Measurements from ENCODE around the gene NBAS.

NBAS gene

GRCh38 chr2:15134957-15135356 lies 426.2 kb downstream of the NBAS start:
- H2BK120ac ChIP-seq (ENCODE audit: low read depth, low read length) = no peak overlapping the region
- WGBS (ENCODE audit: extremely low coverage, insufficient coverage, low lambda C conversion rate) = no CpG with 5 or more reads among the region's 3 CpGs
- H3K27me3 ChIP-seq (ENCODE audit: insufficient read depth, low read length, poor library complexity) = no peaks in the 10 kb centered on the region
- H2AK5ac ChIP-seq (ENCODE audit: low read length) = no peak overlapping the region
- no peak overlapping the region for H3K4me3 ChIP-seq (ENCODE audit: low read length)
- DNase-seq = no peak
- no peak overlapping the region for H3K27ac ChIP-seq (ENCODE audit: low read depth, low read length)
- H3K79me2 ChIP-seq (ENCODE audit: control insufficient read depth, insufficient read depth, low read length) = no peaks in the 10 kb centered on the region
- H3K4me2 ChIP-seq (ENCODE audit: low read length) = no peak overlapping the region
- H3K18ac ChIP-seq (ENCODE audit: low read length) = no peak overlapping the region
- no peak overlapping the region for H3K9ac ChIP-seq (ENCODE audit: low read length)
- no peak overlapping the region for H4K5ac ChIP-seq (ENCODE audit: low read length)
- H3K23ac ChIP-seq (ENCODE audit: low read length) = no peak overlapping the region
- H2BK15ac ChIP-seq (replicated peaks; ENCODE audit: low read depth) = no peak overlapping the region
- H4K8ac ChIP-seq (ENCODE audit: low read depth, low read length) = no peak overlapping the region
- H2BK5ac ChIP-seq (ENCODE audit: low read length) = no peak overlapping the region
- no peaks in the 10 kb centered on the region for H3K4me1 ChIP-seq (ENCODE audit: control insufficient read depth, low read depth, low read length)
- H3K56ac ChIP-seq (ENCODE audit: low read length) = no peak overlapping the region
- no peaks in the 10 kb centered on the region for H3K79me1 ChIP-seq (ENCODE audit: low read length)
- H3K4ac ChIP-seq (ENCODE audit: low read depth, low read length) = no peak overlapping the region
- no peaks in the 10 kb centered on the region for H3K36me3 ChIP-seq (ENCODE audit: control insufficient read depth, insufficient read depth, low read length)

- Histone ChIP-seq H3K9ac (ENCODE audit: low read length) (no peak overlapping the region), H3K79me2 (ENCODE audit: control insufficient read depth, insufficient read depth, low read length) (no peaks in the 10 kb centered on the region), H2AK5ac (ENCODE audit: low read length) (no peak overlapping the region)
These were observed 427.7 kb downstream of the NBAS start for GRCh38 chr2:15133461-15133860.

GRCh38 chr2:15128846-15129245 lies 432.3 kb downstream of the NBAS start:
- Histone ChIP-seq H3K27ac (ENCODE audit: low read depth, low read length) (no peak overlapping the region), H4K8ac (ENCODE audit: low read depth, low read length) (no peak overlapping the region), H3K9ac (ENCODE audit: low read length) (no peak overlapping the region), H3K4me2 (ENCODE audit: low read length) (no peak overlapping the region), H3K23ac (ENCODE audit: low read length) (no peak overlapping the region), H3K36me3 (ENCODE audit: control insufficient read depth, insufficient read depth, low read length) (no peaks in the 10 kb centered on the region), H4K5ac (ENCODE audit: low read length) (no peak overlapping the region), H3K79me2 (ENCODE audit: control insufficient read depth, insufficient read depth, low read length) (no peaks in the 10 kb centered on the region), H3K56ac (ENCODE audit: low read length) (no peak overlapping the region), H3K4me3 (ENCODE audit: low read length) (no peak overlapping the region), H2BK5ac (ENCODE audit: low read length) (no peak overlapping the region), H3K79me1 (ENCODE audit: low read length) (no peaks in the 10 kb centered on the region), H2AK5ac (ENCODE audit: low read length) (no peak overlapping the region), H2BK15ac (replicated peaks; ENCODE audit: low read depth) (no peak overlapping the region), H3K4me1 (ENCODE audit: control insufficient read depth, low read depth, low read length) (no peaks in the 10 kb centered on the region), H3K18ac (ENCODE audit: low read length) (no peak overlapping the region), H3K27me3 (ENCODE audit: insufficient read depth, low read length, poor library complexity) (no peaks in the 10 kb centered on the region), H3K4ac (ENCODE audit: low read depth, low read length) (no peak overlapping the region), H2BK120ac (ENCODE audit: low read depth, low read length) (no peak overlapping the region)
- no peak for DNase-seq
- no CpG with 5 or more reads among the region's 10 CpGs for WGBS (ENCODE audit: extremely low coverage, insufficient coverage, low lambda C conversion rate)

More at GRCh38 chr2:15133461-15133860, 427.7 kb downstream of the NBAS start:
- H3K23ac ChIP-seq (ENCODE audit: low read length) = no peak overlapping the region
- no peak overlapping the region for H4K5ac ChIP-seq (ENCODE audit: low read length)
- no peak overlapping the region for H3K4me3 ChIP-seq (ENCODE audit: low read length)
- no peak overlapping the region for H2BK15ac ChIP-seq (replicated peaks; ENCODE audit: low read depth)
- H2BK5ac ChIP-seq (ENCODE audit: low read length) = no peak overlapping the region
- H3K79me1 ChIP-seq (ENCODE audit: low read length) = no peaks in the 10 kb centered on the region
- H3K4me1 ChIP-seq (ENCODE audit: control insufficient read depth, low read depth, low read length) = no peaks in the 10 kb centered on the region
- H3K4ac ChIP-seq (ENCODE audit: low read depth, low read length) = no peak overlapping the region
- H3K27ac ChIP-seq (ENCODE audit: low read depth, low read length) = no peak overlapping the region
- H3K18ac ChIP-seq (ENCODE audit: low read length) = no peak overlapping the region
- no peak overlapping the region for H2BK120ac ChIP-seq (ENCODE audit: low read depth, low read length)
- H3K27me3 ChIP-seq (ENCODE audit: insufficient read depth, low read length, poor library complexity) = no peaks in the 10 kb centered on the region
- no peak overlapping the region for H3K4me2 ChIP-seq (ENCODE audit: low read length)
- H4K8ac ChIP-seq (ENCODE audit: low read depth, low read length) = no peak overlapping the region
- no peak for DNase-seq
- H3K56ac ChIP-seq (ENCODE audit: low read length) = no peak overlapping the region
- H3K36me3 ChIP-seq (ENCODE audit: control insufficient read depth, insufficient read depth, low read length) = no peaks in the 10 kb centered on the region

- Histone ChIP-seq H3K23ac (ENCODE audit: low read length) (no peak overlapping the region), H3K27ac (ENCODE audit: low read depth, low read length) (no peak overlapping the region), H3K36me3 (ENCODE audit: control insufficient read depth, insufficient read depth, low read length) (no peaks in the 10 kb centered on the region), H2BK15ac (replicated peaks; ENCODE audit: low read depth) (no peak overlapping the region), H2AK5ac (ENCODE audit: low read length) (no peak overlapping the region), H3K18ac (ENCODE audit: low read length) (no peak overlapping the region), H4K5ac (ENCODE audit: low read length) (no peak overlapping the region), H3K79me2 (ENCODE audit: control insufficient read depth, insufficient read depth, low read length) (no peaks in the 10 kb centered on the region), H2BK120ac (ENCODE audit: low read depth, low read length) (no peak overlapping the region), H3K79me1 (ENCODE audit: low read length) (no peaks in the 10 kb centered on the region), H3K9ac (ENCODE audit: low read length) (no peak overlapping the region), H3K4me2 (ENCODE audit: low read length) (no peak overlapping the region), H3K4me1 (ENCODE audit: control insufficient read depth, low read depth, low read length) (no peaks in the 10 kb centered on the region), H4K8ac (ENCODE audit: low read depth, low read length) (no peak overlapping the region), H3K56ac (ENCODE audit: low read length) (no peak overlapping the region), H3K27me3 (ENCODE audit: insufficient read depth, low read length, poor library complexity) (no peaks in the 10 kb centered on the region), H3K4me3 (ENCODE audit: low read length) (no peak overlapping the region), H3K4ac (ENCODE audit: low read depth, low read length) (no peak overlapping the region), H2BK5ac (ENCODE audit: low read length) (no peak overlapping the region)
- no peak for DNase-seq
- WGBS (ENCODE audit: extremely low coverage, insufficient coverage, low lambda C conversion rate) = no CpG with 5 or more reads among the region's 3 CpGs
These were observed 433.3 kb downstream of the NBAS start for GRCh38 chr2:15127876-15128275.

- H3K27ac ChIP-seq (ENCODE audit: low read depth, low read length) = no peak overlapping the region
- H3K56ac ChIP-seq (ENCODE audit: low read length) = no peak overlapping the region
- H2AK5ac ChIP-seq (ENCODE audit: low read length) = no peak overlapping the region
- no peak overlapping the region for H4K8ac ChIP-seq (ENCODE audit: low read depth, low read length)
- H3K18ac ChIP-seq (ENCODE audit: low read length) = no peak overlapping the region
- no CpG with 5 or more reads among the region's 4 CpGs for WGBS (ENCODE audit: extremely low coverage, insufficient coverage, low lambda C conversion rate)
- peak; percentile 59 for DNase-seq
- H2BK15ac ChIP-seq (replicated peaks; ENCODE audit: low read depth) = no peak overlapping the region
- H3K36me3 ChIP-seq (ENCODE audit: control insufficient read depth, insufficient read depth, low read length) = no peaks in the 10 kb centered on the region
- no peak overlapping the region for H3K4me2 ChIP-seq (ENCODE audit: low read length)
- H3K9ac ChIP-seq (ENCODE audit: low read length) = no peak overlapping the region
- H2BK120ac ChIP-seq (ENCODE audit: low read depth, low read length) = no peak overlapping the region
- H3K4me3 ChIP-seq (ENCODE audit: low read length) = no peak overlapping the region
- H2BK5ac ChIP-seq (ENCODE audit: low read length) = no peak overlapping the region
- no peak overlapping the region for H4K5ac ChIP-seq (ENCODE audit: low read length)
- no peaks in the 10 kb centered on the region for H3K79me2 ChIP-seq (ENCODE audit: control insufficient read depth, insufficient read depth, low read length)
- no peak overlapping the region for H3K23ac ChIP-seq (ENCODE audit: low read length)
- H3K27me3 ChIP-seq (ENCODE audit: insufficient read depth, low read length, poor library complexity) = no peaks in the 10 kb centered on the region
- no peaks in the 10 kb centered on the region for H3K4me1 ChIP-seq (ENCODE audit: control insufficient read depth, low read depth, low read length)
- no peak overlapping the region for H3K4ac ChIP-seq (ENCODE audit: low read depth, low read length)
- H3K79me1 ChIP-seq (ENCODE audit: low read length) = no peaks in the 10 kb centered on the region
These were observed 433.8 kb downstream of the NBAS start for GRCh38 chr2:15127301-15127700.

GRCh38 chr2:15126373-15126772 lies 434.8 kb downstream of the NBAS start:
- Histone ChIP-seq H3K18ac (ENCODE audit: low read length) (no peak overlapping the region), H2BK15ac (replicated peaks; ENCODE audit: low read depth) (no peak overlapping the region), H2BK120ac (ENCODE audit: low read depth, low read length) (no peak overlapping the region), H3K79me1 (ENCODE audit: low read length) (no peaks in the 10 kb centered on the region), H3K4ac (ENCODE audit: low read depth, low read length) (no peak overlapping the region), H3K23ac (ENCODE audit: low read length) (no peak overlapping the region), H3K56ac (ENCODE audit: low read length) (no peak overlapping the region), H3K79me2 (ENCODE audit: control insufficient read depth, insufficient read depth, low read length) (no peaks in the 10 kb centered on the region), H3K4me1 (ENCODE audit: control insufficient read depth, low read depth, low read length) (no peaks in the 10 kb centered on the region), H3K27ac (ENCODE audit: low read depth, low read length) (no peak overlapping the region), H3K9ac (ENCODE audit: low read length) (no peak overlapping the region), H3K4me2 (ENCODE audit: low read length) (no peak overlapping the region), H3K4me3 (ENCODE audit: low read length) (no peak overlapping the region), H4K8ac (ENCODE audit: low read depth, low read length) (no peak overlapping the region), H4K5ac (ENCODE audit: low read length) (no peak overlapping the region), H3K36me3 (ENCODE audit: control insufficient read depth, insufficient read depth, low read length) (no peaks in the 10 kb centered on the region), H2AK5ac (ENCODE audit: low read length) (no peak overlapping the region), H3K27me3 (ENCODE audit: insufficient read depth, low read length, poor library complexity) (no peaks in the 10 kb centered on the region), H2BK5ac (ENCODE audit: low read length) (no peak overlapping the region)
- no CpG with 5 or more reads among the region's 1 CpG for WGBS (ENCODE audit: extremely low coverage, insufficient coverage, low lambda C conversion rate)
- DNase-seq = no peak

Data from mesendoderm (in vitro differentiated cells).